ENCODE data around the gene NEUROG1.
"Not testable (repeated sequence)": the region's sequence is repeated elsewhere in the genome, so short reads cannot be mapped to it uniquely, and the experiment has no call there.

The NEUROG1 gene

GRCh38 chr5:135495531-135495930, 40.2 kb downstream of the NEUROG1 start:
- not testable (repeated sequence) for DNase-seq (ENCODE audit: low read depth in 1 of 2, low spot score in 1 of 2)

DNA sequence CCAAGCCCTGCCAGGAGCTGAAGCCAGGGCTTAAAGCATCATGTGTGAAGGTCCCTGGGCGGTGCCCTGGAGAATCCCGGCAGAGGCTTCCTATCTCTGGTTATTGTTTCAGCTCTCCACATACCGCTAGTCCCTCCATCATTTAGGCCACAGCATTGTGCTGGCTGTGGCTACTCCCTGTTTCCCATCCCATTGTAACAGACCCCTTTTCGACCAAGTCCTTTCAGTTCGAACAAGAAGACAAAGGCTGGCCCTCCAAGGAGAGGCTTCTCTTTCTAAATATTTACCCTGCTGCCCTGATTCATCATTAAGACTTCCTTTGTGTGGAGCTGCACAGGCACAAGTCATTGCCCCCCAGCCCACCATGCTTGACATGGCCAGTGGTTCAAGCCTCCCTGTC, 41.6 kb downstream of the NEUROG1 start:
- no peak for DNase-seq (ENCODE audit: low read depth in 1 of 2, low spot score in 1 of 2)

GRCh38 chr5:135493406-135494180, 42.2 kb downstream of the NEUROG1 start:
- DNase-seq (ENCODE audit: low read depth in 1 of 2, low spot score in 1 of 2), result no peak

DNA sequence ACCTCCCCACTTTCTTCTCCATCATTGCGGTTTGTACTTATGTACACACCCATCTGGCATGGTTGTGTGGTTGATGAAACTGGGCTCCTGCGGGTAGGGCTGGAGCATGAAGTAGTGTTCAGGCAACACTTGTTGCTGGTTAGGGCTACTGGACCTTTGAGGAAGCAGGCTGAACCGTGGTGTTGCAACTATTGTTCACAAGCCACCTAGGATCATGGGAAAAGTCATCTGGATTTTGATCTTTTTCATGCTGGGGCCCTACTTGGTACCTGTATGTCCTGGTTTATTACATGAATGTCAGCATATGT, 43.5 kb downstream of the NEUROG1 start:
- no peak for DNase-seq (ENCODE audit: low read depth in 1 of 2, low spot score in 1 of 2)

DNA sequence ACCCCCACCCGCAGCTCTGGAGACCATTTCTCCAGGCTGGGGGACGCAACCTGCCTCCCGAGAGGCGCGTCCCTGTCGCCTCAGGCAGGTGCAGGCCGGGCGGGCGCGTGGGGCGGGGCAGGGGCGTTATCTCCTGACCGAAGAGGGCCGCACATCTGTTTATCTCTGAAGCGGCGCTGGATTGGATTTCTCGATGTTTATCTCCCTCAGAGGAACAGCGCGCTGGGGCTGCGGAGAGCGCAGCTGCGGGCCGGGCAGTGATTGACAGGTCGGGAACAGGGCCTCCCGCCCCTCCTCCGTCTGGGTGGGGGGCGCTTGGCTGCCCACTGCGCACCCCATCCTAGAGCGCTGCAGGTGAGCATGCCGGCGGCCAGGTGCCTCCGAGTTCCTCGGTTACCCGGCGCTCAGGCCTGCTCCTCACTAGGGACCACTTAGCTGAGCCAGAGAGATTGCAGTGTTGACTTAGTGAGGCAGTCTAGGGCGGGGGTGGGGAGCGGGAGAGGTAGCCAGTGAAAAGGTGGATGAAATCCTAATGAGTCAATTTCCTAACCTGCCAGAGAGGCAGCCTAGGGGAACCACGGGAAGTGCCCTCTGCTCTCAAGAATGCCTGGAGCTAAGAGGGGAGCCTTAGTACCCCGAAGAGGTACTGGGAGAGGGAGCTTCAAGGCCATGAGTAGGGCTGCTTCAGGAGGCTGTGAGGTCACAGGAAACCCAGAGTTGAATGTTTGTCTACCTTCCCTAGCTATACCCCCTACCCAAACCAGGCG, 44.0 kb downstream of the NEUROG1 start:
- DNase-seq (ENCODE audit: low read depth in 1 of 2, low spot score in 1 of 2), result no peak

DNA sequence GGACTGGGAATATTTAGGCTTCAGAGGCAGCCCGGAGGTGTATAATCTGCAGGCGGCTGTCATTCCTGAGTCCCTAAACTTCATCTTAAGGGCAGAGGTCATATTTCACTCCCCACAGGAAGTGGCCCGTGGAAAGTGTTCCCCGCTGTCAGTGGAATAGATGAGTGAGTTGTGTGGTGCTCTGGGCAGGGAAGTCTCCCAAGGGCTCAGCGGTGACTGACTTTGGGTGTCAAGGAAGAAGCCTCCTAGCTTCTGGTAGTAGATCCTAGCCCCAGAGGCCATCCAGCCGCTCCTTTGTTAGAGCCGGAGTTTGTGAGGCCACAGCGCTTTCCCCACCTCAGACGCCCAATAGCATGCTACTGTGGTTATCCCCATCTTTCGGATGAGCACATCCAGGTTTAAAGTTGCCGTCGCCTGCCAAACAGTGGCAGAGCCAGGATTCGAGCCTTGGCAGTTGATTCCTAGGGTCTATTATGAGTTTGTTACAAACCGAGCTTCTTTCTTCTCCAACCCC, 44.7 kb downstream of the NEUROG1 start:
- no peak for DNase-seq (ENCODE audit: low read depth in 1 of 2, low spot score in 1 of 2)

DNA sequence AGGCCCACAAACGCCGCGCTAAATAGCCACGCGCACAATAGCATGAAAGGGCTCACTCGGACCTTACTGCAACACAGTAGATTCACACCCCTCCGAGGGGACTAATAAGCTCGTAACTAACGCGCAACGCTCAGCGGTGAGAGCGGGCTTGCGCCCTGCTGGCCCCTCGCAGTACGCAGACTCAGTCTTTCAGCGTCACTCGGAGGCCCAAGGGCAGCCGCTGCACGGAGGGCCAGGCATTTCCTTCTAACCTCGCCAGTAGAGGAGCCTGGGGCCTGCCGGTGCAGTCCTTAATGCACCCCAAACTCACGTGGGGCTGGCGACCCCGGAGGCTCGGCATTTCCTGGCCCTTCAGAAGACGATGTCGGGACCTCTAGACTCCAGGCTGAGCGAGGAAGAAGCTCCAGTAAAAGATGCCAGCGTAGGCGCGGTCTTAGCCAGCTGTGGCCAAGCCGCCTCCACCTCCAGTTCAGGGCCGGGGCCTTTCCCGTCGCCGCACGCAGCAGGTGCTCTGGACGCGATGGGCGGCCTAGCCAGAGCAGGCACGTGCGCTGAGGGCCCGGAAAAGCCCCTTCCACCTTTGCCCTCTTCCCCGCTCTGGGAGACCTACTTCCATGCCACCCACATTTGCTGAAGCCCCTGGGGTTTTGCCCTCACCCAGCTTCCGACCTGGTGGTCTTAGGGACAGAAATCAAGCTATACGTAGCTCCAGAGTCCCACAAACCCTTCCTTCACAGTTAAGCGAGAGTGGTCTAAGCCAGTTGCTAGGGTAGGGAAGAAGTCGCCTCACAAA, 45.3 kb downstream of the NEUROG1 start:
- no peak for DNase-seq (ENCODE audit: low read depth in 1 of 2, low spot score in 1 of 2)

- no peak for DNase-seq (ENCODE audit: low read depth in 1 of 2, low spot score in 1 of 2)
These were observed 46.1 kb downstream of the NEUROG1 start for GRCh38 chr5:135489466-135490244.

DNA sequence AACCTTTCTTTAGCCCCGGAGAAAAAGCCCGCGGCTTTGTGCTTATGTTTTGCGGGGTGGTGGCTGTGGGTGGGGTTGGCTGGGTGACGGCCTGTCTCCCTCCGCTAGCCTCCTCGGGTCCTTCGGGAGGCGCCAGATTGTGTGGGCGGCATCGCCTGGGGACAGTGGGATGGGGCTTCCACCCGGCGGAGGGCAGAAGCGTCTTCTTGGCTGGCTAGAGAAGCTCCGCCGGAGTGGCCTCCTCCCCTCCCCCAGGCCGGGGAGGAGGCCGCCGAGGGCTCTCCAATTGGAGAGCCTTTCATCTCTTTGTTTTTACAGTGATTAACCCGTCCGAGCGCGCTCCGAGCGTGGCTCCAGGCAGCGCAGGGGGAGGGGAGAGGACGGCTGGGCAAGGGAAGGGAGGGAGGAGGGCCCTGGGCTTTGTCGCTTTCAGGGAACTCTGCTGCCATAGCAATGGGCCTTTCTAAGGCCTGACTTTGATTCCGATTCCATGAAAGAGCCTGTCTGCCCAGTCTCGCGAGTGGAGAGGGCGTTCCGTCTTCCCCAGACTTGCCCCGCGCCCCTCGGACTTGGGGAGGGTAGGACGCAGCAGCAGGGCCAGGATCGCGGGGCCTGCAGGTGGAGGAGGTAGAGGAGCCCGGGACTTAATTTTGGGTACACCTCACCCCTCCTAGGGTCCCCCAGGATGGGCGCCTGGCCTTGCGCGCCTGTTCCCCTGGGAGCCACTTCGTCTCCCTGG, 46.9 kb downstream of the NEUROG1 start:
- no peak for DNase-seq (ENCODE audit: low read depth in 1 of 2, low spot score in 1 of 2)

- DNase-seq (ENCODE audit: low read depth in 1 of 2, low spot score in 1 of 2), result no peak
These were observed 47.8 kb downstream of the NEUROG1 start for GRCh38 chr5:135487839-135488514.

DNA sequence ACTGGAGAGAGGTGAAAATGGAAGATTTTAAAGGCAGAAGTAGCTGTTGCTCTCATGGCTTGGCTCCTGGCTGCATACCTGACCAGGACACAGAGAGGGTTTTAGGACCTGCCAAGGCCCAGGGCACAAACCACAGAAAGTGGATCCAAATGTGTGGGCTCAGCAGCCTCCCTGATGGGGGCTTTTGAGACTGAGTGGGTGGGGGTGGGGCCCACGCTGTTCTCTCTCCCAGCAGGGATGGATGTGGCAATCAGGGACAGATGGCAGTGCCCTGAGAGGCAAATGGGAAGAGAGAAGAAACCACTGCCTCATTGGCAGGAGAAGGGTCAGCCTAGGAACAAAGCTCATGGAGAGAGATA, 48.7 kb downstream of the NEUROG1 start:
- no peak for DNase-seq (ENCODE audit: low read depth in 1 of 2, low spot score in 1 of 2)

DNA sequence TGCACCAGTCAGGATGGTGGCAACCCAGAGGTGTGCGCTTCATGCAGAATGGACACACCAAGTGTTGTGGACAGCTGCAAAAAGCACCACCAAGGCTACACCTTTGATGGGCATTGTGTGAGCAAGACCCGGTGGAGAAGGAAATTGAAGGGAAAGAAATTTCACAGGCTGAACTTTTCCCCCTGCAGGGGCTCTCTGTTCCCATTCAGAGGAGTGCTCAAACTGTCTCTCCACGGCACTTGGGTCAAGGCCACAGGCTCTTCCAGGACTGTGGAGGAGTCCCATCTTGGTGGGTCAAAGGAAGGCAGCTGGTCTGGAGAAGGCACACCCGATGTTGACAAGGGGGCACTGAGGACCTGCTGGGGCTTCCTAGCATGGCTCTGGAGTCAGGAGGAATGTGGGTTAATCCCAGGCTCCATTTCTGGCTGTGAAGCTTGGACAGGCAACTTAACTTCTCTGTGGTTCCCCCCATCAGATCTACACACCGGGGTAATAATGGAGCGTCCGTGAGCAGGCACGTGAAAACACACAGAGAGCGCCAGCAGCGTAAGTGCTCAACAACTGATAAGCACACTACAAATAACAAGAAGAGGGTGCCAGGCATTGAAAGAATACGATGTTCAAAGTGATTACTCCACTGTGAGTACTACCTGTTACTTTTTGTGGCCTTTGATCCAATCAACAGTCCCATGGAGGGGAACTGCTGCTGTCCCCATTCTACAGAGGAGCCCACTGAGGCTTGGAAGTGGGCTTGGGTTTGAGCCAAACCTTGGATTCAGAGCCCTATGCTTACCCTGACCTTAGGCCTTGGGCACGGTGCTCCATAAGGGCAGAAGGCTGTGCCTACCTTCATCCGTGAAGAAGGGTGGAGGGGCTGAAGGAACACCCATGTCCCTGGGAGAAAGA, 49.4 kb downstream of the NEUROG1 start:
- DNase-seq (ENCODE audit: low read depth in 1 of 2, low spot score in 1 of 2), result no peak

- DNase-seq (ENCODE audit: low read depth in 1 of 2, low spot score in 1 of 2), result no peak
These were observed 51.1 kb downstream of the NEUROG1 start for GRCh38 chr5:135484674-135485086.

Measured in activated CD4-positive, alpha-beta T cell treated with anti-CD3 and anti-CD28 coated beads, Interleukin-2, amount 50 U/mL, for 24 hours (primary cell).